ENCODE measurements around the gene BCL11A.
A peak's percentile ranks its signal among the peaks of the same experiment; 100 is the strongest.

The BCL11A gene

GRCh38 chr2:60570251-60570650, 16.8 kb upstream of the BCL11A start:
- no peak for TF ChIP-seq CTCF (IDR thresholded peaks at IDR 0.05; ENCODE audit: borderline replicate concordance, insufficient read depth, low read depth, low read length)
- H3K4me3 ChIP-seq (ENCODE audit: low read depth, low read length), result no peak overlapping the region

- TF ChIP-seq CTCF (IDR thresholded peaks at IDR 0.05; ENCODE audit: borderline replicate concordance, insufficient read depth, low read depth, low read length), result no peak
- H3K4me3 ChIP-seq (ENCODE audit: low read depth, low read length), result no peak overlapping the region
Observed at GRCh38 chr2:60569680-60570111, 16.2 kb upstream of the BCL11A start.

GRCh38 chr2:60567919-60568768, 14.7 kb upstream of the BCL11A start:
- TF ChIP-seq CTCF (IDR thresholded peaks at IDR 0.05; ENCODE audit: borderline replicate concordance, insufficient read depth, low read depth, low read length), result no peak
- H3K4me3 ChIP-seq (ENCODE audit: low read depth, low read length), result no peak overlapping the region

GRCh38 chr2:60567096-60567495, 13.6 kb upstream of the BCL11A start:
- no peak overlapping the region for H3K4me3 ChIP-seq (ENCODE audit: low read depth, low read length)
- no peak for TF ChIP-seq CTCF (IDR thresholded peaks at IDR 0.05; ENCODE audit: borderline replicate concordance, insufficient read depth, low read depth, low read length)

GRCh38 chr2:60565472-60565871, 12.0 kb upstream of the BCL11A start:
- peak; percentile 23; the same call in 1 of the 2 replicates for TF ChIP-seq CTCF (IDR thresholded peaks at IDR 0.05; ENCODE audit: borderline replicate concordance, insufficient read depth, low read depth, low read length)
- H3K4me3 ChIP-seq (ENCODE audit: low read depth, low read length), result no peak overlapping the region

GRCh38 chr2:60560734-60561644, 7.5 kb upstream of the BCL11A start:
- H3K4me3 ChIP-seq (ENCODE audit: low read depth, low read length), result no peak overlapping the region
- peak; percentile 51; the same call in 1 of the 2 replicates for TF ChIP-seq CTCF (IDR thresholded peaks at IDR 0.05; ENCODE audit: borderline replicate concordance, insufficient read depth, low read depth, low read length)

Measured in GM12875 (cell line).